Transverse colon (tissue), 4 donors: Measurements from ENCODE around the gene NAA25.

Experiments
- POLR2A ChIP-seq: fragments of 450-650 bp; IDR thresholded peaks from one replicate; pipeline ENCODE4 v1.6.1; 2016; ENCODE audit warnings: antibody characterized with exemption, mild to moderate bottlenecking, moderate library complexity
- POLR2AphosphoS5 ChIP-seq, 3 donors: sonication (generic); formaldehyde crosslinking; IDR thresholded peaks; one replicate each; pipeline ENCODE4 v1.6.1; 2016; ENCODE audit warnings: antibody characterized with exemption in 3 of 3
- TF ChIP-seq, protein P1 (sequence below), 5 experiments: fragments of 200-600 bp in 3 of 5; fragments of 450-650 bp in 2 of 5; sonication (generic) in 3 of 5; IDR thresholded peaks; 1 replicate in 2 of 5; 2 replicates in 3 of 5; pipeline ENCODE4 v1.5.1; 2016 to 2017; ENCODE audit warnings: antibody characterized with exemption in 5 of 5, inconsistent platforms in 3 of 5, mild to moderate bottlenecking in 2 of 5, moderate library complexity in 1 of 5

DNA sequence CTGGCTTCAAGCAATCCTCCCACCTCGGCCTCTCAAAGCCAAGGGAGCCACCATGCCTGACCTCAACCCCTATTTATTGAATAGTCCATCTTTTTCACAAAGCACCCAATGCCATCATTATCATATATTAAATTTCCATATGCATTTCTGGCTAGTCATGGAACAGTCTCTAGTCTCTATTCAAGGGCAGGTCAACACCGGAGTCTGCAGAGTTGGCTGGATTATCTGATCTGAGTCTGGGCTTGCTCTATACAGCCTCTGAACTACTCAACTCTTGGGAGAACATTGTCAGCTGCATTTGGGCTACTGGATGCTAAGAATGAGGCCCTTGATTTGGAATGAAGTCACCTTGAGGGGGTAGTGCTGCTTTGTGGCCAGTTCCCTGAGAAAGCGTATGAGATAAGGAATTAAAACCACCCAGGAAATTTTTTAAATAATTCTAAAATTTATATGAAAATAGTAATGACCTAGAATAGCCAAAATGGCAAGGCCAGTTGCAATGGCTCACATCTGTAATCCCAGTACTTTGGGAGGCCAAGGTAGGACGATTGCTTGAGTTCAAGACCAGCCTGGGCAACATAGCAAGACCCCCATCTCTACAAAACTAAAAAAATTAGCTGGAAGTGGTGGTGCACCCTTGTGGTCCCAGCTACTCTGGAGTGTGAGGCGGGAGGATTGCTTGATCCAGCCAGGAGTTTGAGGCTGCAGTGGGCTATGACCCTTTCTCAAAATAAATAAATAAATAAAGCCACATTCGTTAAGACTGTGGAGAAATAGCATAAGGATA lies 6.9 kb upstream of the NAA25 start:
- TF ChIP-seq, protein P1, sequence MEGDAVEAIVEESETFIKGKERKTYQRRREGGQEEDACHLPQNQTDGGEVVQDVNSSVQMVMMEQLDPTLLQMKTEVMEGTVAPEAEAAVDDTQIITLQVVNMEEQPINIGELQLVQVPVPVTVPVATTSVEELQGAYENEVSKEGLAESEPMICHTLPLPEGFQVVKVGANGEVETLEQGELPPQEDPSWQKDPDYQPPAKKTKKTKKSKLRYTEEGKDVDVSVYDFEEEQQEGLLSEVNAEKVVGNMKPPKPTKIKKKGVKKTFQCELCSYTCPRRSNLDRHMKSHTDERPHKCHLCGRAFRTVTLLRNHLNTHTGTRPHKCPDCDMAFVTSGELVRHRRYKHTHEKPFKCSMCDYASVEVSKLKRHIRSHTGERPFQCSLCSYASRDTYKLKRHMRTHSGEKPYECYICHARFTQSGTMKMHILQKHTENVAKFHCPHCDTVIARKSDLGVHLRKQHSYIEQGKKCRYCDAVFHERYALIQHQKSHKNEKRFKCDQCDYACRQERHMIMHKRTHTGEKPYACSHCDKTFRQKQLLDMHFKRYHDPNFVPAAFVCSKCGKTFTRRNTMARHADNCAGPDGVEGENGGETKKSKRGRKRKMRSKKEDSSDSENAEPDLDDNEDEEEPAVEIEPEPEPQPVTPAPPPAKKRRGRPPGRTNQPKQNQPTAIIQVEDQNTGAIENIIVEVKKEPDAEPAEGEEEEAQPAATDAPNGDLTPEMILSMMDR (IDR thresholded peaks at IDR 0.05): no peak
- no peak for TF ChIP-seq POLR2A
- no peak for TF ChIP-seq POLR2AphosphoS5 (IDR thresholded peaks at IDR 0.05)
